Measurements from ENCODE around the gene SARS1.

Gene SARS1

DNA sequence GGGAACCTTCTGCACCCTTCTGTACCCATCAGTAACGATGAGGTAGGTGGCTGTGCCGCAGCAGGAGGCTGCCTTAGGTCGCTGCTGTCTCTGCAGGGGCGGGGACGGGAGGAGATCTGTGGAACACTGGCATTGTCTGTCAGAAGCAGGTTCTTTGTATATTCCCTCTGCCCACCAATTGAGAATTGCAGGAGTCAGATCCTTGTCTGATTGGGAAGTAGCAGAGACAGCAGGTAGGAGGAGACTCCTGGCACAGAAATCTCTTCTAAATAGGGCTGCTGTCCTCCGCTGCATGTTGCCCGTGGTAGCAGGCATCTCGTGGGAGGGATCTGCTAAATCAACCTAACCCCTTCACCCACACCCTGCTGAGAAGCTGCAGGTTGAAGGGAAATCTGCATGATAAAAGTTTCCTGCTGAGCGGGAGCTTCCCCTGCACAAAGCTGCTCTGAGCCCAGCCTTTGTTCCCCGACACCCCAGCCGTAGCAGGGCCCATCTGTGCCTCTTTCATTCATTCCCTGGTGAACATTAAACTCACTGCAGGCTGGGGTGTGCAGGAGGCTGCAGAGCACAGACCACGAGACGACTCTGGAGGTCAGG is 15.9 kb downstream of the SARS1 start:
- DNase-seq, result no peak

DNA sequence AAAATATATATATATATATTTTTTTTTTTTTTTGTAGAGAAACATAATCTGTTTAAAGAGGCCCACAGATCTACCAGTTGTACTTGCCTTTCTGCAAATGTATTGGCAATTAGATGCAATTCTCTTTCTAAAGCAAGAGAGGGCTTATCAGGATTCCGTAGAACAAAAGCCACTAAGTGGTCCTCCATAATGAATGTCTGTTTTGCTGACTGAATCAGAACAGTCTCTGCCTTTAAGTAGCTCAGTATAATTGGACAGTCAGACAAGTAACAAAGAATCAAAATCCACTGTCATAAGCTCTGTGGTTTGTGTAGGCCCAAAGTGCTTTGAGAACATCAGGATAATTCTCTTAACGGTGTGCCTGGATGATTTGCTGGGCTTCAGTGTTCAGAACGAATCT is 17.3 kb downstream of the SARS1 start:
- DNase-seq, result no peak

DNA sequence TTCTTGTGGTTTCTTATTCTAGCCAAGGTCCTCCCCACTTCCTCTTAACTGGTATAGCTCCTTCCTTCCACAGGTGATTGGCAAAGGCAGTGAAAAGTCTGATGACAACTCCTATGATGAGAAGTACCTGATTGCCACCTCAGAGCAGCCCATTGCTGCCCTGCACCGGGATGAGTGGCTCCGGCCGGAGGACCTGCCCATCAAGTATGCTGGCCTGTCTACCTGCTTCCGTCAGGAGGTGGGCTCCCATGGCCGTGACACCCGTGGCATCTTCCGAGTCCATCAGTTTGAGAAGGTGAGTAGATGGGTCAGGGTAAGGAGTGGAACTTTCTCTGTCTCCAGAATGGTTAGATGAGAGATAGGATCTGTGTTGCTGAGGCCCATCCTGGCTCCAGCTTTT is 21.4 kb downstream of the SARS1 start:
- DNase-seq, result no peak

DNA sequence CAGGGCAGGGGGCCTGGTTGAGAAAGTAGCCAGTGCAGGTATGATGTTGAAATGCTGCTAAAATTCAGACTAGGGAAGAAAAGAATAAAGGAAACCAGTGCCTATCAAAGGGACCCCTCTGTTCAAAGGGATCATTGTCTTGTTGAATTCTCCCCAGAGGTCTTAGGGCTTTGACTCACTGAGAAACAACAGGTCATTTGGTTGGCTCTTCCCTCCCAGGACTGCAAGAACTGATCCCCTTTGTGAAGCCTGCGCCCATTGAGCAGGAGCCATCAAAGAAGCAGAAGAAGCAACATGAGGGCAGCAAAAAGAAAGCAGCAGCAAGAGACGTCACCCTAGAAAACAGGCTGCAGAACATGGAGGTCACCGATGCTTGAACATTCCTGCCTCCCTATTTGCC is 23.8 kb downstream of the SARS1 start:
- DNase-seq, result no peak

DNA sequence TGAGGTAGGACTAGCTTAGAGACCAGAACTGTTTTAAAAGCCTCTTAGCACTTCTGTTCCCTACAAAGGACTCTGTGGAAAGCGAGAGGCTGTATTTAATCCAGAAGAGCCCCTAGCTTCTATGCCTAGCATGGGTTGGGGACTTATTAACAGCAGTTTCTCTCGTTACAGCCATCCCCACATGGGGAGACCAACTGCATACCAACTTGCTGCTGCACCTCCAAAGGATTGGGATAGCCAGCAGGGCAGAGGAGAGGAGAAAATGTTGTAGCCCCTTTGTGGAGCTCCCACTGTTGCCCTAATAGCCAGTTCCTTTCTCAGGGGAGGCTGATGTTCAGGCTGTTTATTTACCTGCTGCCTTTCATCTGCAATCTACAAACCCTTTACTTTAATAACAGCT is 24.7 kb downstream of the SARS1 start:
- DNase-seq, result no peak

DNA sequence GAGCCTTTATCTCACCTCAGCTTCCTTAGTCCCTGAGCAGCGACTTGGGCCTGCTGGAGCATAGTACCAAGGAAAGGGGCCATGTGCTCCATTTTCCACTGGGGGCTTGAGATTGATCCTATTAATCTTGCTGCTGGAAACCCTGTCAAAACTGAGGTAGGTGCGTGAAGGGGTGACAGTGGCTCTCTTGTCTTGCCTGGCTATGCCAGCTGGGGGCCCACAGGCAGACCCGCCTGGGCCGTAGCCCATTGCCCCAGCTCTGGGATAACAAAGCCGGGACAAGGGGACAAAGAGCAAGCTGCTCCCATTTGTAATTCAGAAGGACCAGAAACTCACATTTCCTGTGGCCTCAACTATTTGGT is 25.3 kb downstream of the SARS1 start:
- no peak for DNase-seq

- no peak for DNase-seq
Observed at GRCh38 chr1:109239409-109240068, 25.8 kb downstream of the SARS1 start.

- no peak for DNase-seq
Observed at GRCh38 chr1:109240158-109241152, 26.7 kb downstream of the SARS1 start.

- DNase-seq, result no peak
Observed at GRCh38 chr1:109241344-109241743, 27.6 kb downstream of the SARS1 start.

- DNase-seq, result no peak
Observed at GRCh38 chr1:109241841-109242345, 28.2 kb downstream of the SARS1 start.

DNA sequence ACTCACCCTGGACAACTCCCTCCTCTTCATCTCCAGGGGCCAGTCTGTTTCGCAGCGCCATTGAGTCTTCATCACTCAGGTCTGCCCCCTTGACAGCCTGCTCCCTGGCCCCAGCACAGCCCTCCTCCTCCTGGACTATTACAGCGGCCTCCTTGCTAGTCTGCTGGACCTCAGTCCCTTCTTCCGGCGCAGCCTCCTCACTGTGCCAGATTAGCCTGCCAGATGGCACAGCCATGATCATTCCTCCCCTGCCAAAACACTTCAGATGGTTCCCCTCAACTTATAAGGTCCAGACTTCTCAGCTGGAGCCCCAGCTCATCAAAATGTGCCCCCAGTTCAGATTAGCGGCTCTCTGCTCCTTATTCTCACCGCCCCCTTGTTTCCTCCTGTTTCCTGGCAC is 28.7 kb downstream of the SARS1 start:
- DNase-seq, result no peak

- no peak for DNase-seq
Observed at GRCh38 chr1:109243221-109243620, 29.5 kb downstream of the SARS1 start.

DNA sequence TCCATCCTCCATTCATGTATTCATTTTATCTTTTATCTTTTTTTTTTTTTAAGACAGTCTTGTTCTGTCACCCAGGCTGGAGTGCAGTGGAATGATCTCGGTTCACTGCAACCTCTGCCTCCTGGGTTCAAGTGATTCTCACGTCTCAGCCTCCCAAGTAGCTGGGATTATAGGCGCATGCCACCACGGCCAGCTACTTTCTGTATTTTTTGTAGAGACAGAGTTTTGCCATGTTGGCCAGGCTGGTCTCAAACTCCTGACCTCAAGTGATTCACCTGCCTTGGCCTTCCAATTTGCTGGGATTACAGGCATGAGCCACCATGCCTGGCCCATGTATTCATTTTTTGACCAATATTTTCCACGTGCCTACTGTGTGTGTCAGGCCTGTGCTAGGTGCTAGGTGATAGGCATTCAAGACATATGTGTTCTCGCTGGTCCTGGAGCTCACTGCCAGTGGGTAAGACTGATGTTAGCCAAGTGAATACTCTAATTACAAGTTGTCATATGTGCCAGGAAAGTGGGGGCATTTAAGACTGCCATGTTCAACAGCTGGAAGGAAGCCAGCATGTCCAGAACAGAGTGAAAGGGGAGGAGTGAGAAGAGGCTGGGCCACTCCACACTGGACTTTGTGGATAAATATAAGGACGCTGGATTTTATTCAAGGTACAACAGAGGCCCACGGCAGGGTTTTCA is 30.3 kb downstream of the SARS1 start:
- DNase-seq, result no peak

DNA sequence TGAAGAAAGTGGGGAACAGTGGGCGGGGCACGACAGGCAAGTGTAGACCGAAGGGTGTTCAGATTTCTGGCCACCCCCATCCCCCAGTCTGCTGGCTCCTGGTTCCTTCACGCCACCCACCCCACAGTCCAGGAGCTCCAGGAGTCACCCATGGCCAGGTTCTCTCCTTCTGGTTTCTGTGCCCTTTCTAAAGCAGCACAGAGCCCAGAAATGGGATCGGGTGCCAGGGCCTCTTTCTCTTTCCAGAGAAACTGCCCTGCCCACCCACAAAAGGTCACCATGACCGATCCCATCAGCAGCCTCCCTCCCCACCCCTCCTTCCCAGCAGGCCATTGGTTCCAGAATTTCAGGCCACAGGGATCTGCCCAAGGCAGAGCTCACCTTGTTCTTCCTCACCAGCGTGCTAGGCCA is 32.4 kb downstream of the SARS1 start:
- DNase-seq, result no peak

DNA sequence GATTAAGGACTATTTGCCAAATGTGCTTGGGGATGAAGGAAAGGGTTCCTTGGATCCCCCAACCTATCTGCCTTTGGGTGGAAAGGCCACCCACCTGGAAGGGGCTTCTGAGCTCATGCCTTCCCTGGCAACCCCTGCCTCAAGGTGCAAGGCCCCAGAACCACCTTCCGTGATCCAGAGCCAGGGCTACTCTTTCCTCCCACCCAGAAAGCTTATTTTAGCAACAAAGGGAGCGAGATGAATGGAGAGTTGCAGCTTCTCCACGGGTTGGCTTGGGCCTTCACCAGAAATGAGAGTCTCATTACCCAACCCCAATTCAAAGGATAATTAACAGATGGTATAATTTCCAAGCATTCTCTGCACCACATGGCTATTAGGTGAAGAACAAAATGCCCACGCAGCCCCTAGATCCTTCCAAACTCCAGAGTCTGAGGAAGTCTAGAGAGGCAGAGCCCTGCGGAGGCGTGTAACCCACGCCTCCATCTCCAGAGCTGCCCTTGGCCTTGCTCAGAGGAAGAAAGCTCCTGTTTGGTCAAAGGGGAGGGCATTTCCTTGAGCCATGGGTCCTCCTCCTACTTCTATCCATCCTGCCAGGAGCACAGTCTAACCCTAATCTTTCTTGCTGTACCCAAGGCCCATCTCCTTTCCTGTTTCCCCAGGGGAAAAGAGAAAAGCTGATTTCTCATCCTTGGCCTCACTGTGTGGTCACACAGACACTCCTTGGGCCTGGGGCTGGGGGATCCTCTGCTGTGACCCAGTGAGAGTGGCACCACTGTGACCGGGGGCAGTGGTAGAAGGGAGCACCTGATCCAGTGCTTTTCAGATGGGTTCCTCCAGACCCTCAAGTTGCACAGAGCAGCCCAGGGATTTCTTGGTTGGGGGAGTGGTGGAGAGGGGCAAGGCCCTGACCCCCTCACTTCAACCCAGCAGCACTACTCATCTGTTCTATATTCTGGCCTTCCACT is 34.0 kb downstream of the SARS1 start:
- no peak for DNase-seq

DNA sequence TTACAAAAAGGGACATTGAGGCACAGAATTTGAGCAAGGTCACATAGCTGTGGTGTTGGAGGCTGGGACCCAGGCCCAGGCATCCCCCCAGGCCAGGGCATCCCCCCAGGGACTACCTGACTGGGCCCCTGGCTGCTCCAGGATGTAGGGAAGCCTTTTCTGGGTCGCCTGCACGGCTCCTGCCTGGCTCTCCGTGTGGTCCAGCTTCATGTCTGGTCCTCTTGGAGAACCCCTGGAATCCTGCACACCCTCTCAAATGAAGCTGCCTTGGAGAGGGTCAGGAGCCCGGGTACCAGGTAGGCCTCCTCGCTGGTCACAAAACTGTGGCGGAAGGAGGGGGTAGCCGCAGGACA is 34.7 kb downstream of the SARS1 start:
- no peak for DNase-seq

DNA sequence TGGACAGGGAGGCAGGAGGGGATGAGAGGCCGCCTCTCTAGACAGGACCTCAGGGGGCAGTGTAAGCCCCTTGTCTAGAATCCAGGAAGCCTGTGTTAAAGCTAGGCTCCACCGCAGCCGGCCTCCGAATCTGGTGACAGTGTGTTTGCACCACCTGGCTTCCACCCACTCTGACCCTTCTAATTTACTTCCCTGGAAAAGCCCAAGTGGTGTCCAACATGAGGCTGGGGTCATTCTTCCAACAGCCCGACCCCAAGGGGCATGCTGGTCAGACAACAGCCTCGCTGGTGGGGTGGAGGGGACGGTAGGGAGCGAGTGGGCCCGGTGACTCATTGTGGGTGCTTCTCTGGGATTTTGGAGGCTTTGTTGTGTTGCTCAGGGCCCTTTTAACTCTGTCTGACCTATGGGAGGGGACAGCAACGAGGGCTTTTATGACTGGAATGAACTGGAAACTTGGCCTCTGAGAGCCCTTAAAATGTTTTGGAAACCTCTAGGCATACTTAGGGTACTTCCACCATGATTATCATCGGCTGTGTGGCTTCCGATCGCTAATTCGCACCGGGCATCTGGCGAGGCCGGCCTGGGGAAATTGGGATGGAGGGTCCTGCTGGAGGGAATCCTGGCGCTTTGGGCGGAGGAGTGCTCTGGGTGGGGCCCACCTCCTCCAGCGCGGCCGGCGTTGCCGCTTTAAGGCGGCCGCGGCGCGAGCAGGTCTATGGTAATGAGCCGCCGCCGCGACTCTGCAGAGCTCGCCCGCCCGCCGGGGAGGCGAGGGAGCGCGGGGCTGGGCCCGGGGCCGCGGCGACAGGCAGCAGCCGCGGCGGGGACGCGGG is 35.3 kb downstream of the SARS1 start, which contains the start of gene CELSR2:
TSS of gene CELSR2 (plus strand) at position 743 of the 833 bp plus-strand sequence. CDS start 541 bp downstream, outside the sequence.
- no peak for DNase-seq

DNA sequence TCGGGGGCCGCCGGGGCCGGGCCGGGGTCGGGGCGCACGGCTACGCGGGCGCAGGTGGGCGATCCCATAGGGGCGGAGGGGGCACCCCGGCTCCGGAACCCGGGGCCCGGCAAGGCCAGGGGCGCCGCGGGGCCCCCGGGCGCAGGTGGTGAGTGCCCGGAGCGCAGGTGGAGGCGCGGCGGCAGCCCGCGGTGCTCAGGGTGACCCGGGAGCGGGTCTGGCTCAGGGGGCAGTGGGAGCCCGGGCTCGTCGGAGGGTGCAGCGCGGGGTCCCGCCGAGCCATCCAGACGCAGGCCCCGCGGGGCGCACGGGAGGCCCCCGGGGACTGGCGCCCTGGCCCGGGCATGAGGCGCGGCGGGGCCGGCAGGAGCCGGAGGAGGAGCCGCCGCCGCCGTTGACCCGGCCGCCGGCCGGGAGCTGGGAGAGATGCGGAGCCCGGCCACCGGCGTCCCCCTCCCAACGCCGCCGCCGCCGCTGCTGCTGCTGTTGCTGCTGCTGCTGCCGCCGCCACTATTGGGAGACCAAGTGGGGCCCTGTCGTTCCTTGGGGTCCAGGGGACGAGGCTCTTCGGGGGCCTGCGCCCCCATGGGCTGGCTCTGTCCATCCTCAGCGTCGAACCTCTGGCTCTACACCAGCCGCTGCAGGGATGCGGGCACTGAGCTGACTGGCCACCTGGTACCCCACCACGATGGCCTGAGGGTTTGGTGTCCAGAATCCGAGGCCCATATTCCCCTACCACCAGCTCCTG is 36.1 kb downstream of the SARS1 start:
- no peak for DNase-seq

DNA sequence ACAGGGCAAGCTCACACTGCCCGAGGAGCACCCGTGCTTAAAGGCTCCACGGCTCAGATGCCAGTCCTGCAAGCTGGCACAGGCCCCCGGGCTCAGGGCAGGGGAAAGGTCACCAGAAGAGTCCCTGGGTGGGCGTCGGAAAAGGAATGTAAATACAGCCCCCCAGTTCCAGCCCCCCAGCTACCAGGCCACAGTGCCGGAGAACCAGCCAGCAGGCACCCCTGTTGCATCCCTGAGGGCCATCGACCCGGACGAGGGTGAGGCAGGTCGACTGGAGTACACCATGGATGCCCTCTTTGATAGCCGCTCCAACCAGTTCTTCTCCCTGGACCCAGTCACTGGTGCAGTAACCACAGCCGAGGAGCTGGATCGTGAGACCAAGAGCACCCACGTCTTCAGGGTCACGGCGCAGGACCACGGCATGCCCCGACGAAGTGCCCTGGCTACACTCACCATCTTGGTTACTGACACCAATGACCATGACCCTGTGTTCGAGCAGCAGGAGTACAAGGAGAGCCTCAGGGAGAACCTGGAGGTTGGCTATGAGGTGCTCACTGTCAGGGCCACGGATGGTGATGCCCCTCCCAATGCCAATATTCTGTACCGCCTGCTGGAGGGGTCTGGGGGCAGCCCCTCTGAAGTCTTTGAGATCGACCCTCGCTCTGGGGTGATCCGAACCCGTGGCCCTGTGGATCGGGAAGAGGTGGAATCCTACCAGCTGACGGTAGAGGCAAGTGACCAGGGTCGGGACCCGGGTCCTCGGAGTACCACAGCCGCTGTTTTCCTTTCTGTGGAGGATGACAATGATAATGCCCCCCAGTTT is 36.9 kb downstream of the SARS1 start:
- no peak for DNase-seq

All from KG1 (cell line).